ENCODE data around the gene VPS9D1.
"Not testable (repeated sequence)": the region's sequence is repeated elsewhere in the genome, so short reads cannot be mapped to it uniquely, and the experiment has no call there.

GRCh38 chr16:89694784-89695085 lies 26.0 kb downstream of the VPS9D1 start:
- TF ChIP-seq POLR2A (IDR thresholded peaks at IDR 0.05; ENCODE audit: low read depth, low read length); POLR2AphosphoS5 (IDR thresholded peaks at IDR 0.05; ENCODE audit: low read depth, low read length); PAX5 (IDR thresholded peaks at IDR 0.05; ENCODE audit: insufficient read depth, low read length, severe bottlenecking); TAF1 (IDR thresholded peaks at IDR 0.05; ENCODE audit: low read depth, low read length); SPI1 (IDR thresholded peaks at IDR 0.05; ENCODE audit: low read depth, low read length); POU2F2 (IDR thresholded peaks at IDR 0.05; ENCODE audit: low read depth, low read length): not testable (repeated sequence)

All from GM12891 (cell line).